PC-9 (cell line): ENCODE results near the gene RASL12. TPM values are rescaled to one million over a fixed set of nuclear protein-coding genes. Genes with fewer than 3 reads are reported as not detected.
A peak's percentile ranks its signal among the peaks of the same experiment; 100 is the strongest.

Experiments
- BruUV-seq: library from RNA; stranded (reverse); fragments of 400-500 nt; replicated peaks from 2 replicates; lab custom pipeline; 2021; lab: Mats Ljungman, UMichigan
- CTCF ChIA-PET: fragments of 300-600 bp; sonication (Branson Sonifier 250); formaldehyde crosslinking; loops from one replicate; lab custom pipeline; 2022; ENCODE audit warnings: antibody characterized with exemption; lab: Charles Lee
- POLR2A ChIA-PET: fragments of 300-600 bp; sonication (Branson Sonifier 250); formaldehyde crosslinking; loops from one replicate; lab custom pipeline; 2022; ENCODE audit warnings: antibody characterized with exemption; ENCODE audit not compliant: unreplicated experiment; lab: Charles Lee
- DNase-seq, 2 experiments: peaks; one replicate each; pipeline versions ENCODE4 v3.0.0 to v3.0.0-alpha.2; 2015 to 2022; ENCODE audit warnings: mixed read lengths in 1 of 2
- H2AFZ ChIP-seq: fragments of 200-600 bp; sonication (generic); 2 replicates; pipeline ENCODE4 v1.8.1; 2017; ENCODE audit warnings: antibody characterized with exemption
- H3F3A ChIP-seq: fragments of 200-600 bp; sonication (generic); 2 replicates; pipeline ENCODE4 v1.8.1; 2017; ENCODE audit warnings: antibody characterized with exemption, mild to moderate bottlenecking, low read depth; ENCODE audit not compliant: insufficient read depth
- H3K27ac ChIP-seq: fragments of 200-600 bp; sonication (generic); 2 replicates; pipeline ENCODE4 v1.6.1; 2016; ENCODE audit warnings: mixed run types
- H3K27me3 ChIP-seq: fragments of 200-600 bp; sonication (generic); 2 replicates; pipeline ENCODE4 v1.6.1; 2016; ENCODE audit warnings: low read depth, mixed run types; ENCODE audit not compliant: insufficient read depth
- H3K36me3 ChIP-seq: fragments of 200-600 bp; sonication (generic); 2 replicates; pipeline ENCODE4 v1.6.1; 2016; ENCODE audit warnings: low read depth, mixed run types
- H3K4me1 ChIP-seq: fragments of 200-600 bp; sonication (generic); replicated peaks from 2 replicates; pipeline ENCODE4 v1.6.1; 2016; ENCODE audit warnings: mixed run types; ENCODE audit not compliant: insufficient read depth
- H3K4me2 ChIP-seq: fragments of 200-600 bp; sonication (generic); 2 replicates; pipeline ENCODE4 v1.6.1; 2017; ENCODE audit warnings: mixed run types
- H3K4me3 ChIP-seq: fragments of 200-600 bp; sonication (generic); 2 replicates; pipeline ENCODE4 v1.6.1; 2016; ENCODE audit warnings: mixed run types
- H3K79me2 ChIP-seq: fragments of 200-600 bp; sonication (generic); 2 replicates; pipeline ENCODE4 v1.6.1; 2017; ENCODE audit warnings: low read depth, mixed run types
- H3K9me2 ChIP-seq: fragments of 200-600 bp; sonication (generic); 2 replicates; pipeline ENCODE4 v1.8.1; 2017; ENCODE audit warnings: mild to moderate bottlenecking; ENCODE audit not compliant: insufficient read depth
- H3K9me3 ChIP-seq: fragments of 200-600 bp; sonication (generic); 2 replicates; pipeline ENCODE4 v1.8.1; 2016; ENCODE audit warnings: low read depth; ENCODE audit not compliant: insufficient read depth
- H4K20me1 ChIP-seq: fragments of 200-600 bp; sonication (generic); 2 replicates; pipeline ENCODE4 v1.8.1; 2017; ENCODE audit not compliant: insufficient read depth
- CTCF ChIP-seq: fragments of 200-600 bp; sonication (generic); conservative IDR thresholded peaks from 2 replicates; pipeline ENCODE4 v1.6.1; 2017; ENCODE audit warnings: mixed run types, antibody characterized with exemption, mild to moderate bottlenecking, moderate library complexity
- EZH2 ChIP-seq: fragments of 200-600 bp; sonication (generic); IDR thresholded peaks from 2 replicates; pipeline ENCODE4 v1.8.0; 2017; ENCODE audit warnings: antibody characterized with exemption, low read depth
- intact Hi-C: fragments of 100-400 bp; cut with micrococcal nuclease; formaldehyde crosslinking; loops from one replicate; pipeline ENCODE4 v1.10.0; 2022; ENCODE audit not compliant: unreplicated experiment
- total RNA-seq: library from RNA; stranded (reverse); gene quantifications from 2 replicates; pipeline ENCODE4 v1.2.3, GENCODE V29; 2021

Gene RASL12
- total RNA-seq, 1 experiment from 2014 or later: not detected

- ChIA-PET POLR2A (interaction anchor here (0.6 to 1.0 kb wide), 3 partner anchors 15 to 202 kb away, joined by 7 to 11 read pairs (median 7); partner anchors contain the start of genes CLPX and RNU5B-1), CTCF (interaction anchor here (0.6 to 0.7 kb wide), 3 partner anchors 51 to 368 kb away, joined by 3 to 4 read pairs (median 3); no protein-coding TSS in a partner anchor)
- intact Hi-C loops: loop anchor here (5.0 kb wide), 1 partner anchor 371 kb away; no protein-coding TSS in a partner anchor
Measured at GRCh38 chr15:65102912-65103311, 35.1 kb upstream of the RASL12 start.

DNA sequence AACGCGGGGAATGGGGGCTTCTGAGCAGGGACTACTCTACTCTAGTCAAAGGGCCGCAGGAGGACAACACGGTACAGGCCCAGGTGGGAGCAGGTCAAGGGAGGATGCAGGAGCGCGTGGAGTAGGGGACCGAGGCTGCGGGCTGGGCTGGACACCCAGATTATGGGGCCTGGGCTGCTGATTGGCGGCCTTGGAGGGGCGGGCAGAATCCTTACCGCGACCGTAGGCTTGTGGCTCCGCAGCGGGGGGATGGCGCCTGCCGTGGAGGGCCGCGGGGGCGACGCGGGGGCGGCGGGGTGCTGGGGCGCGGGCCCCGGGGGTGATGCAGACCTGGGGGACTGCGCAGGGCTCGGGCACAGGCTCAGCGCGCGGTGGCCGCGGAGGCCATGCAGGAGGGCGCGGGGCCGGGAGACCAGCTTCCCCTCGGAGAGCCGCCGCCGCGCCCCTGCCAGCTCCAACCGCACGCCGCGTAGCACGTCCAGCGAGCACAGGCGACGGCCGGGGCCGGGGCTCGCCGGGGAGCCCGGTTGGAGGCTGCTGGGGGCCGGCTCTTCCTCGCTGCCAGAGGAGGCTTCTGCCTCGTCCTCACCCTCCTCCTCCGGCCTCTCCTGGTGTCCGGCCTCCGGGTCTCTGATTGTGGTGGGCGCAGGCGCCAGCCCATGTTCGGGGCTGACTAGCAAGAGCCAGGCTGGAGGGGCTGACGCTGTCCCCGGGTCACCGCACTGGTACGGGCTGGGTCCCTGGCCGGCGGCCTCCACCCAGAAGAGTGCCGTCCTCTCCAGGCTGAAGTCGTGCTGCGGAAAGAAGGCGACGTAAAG lies 34.3 kb upstream of the RASL12 start:
- no peaks in the 10 kb centered on the region for H3F3A ChIP-seq
- TF ChIP-seq EZH2: no peak
- TF ChIP-seq CTCF: peak; percentile 0; the same call in 1 of the 2 replicates
- POLR2A ChIA-PET: no interaction called here
- H3K4me2 ChIP-seq: no peak overlapping the region
- H3K4me1 ChIP-seq: no peaks in the 10 kb centered on the region
- no peaks in the 10 kb centered on the region for H3K27me3 ChIP-seq
- no peak overlapping the region for H2AFZ ChIP-seq
- no TSS peak for BruUV-seq
- intact Hi-C loops: loop anchor here (1.0 to 5.0 kb wide), 3 partner anchors 48 to 370 kb away; no protein-coding TSS in a partner anchor
- H3K9me2 ChIP-seq: no peaks in the 10 kb centered on the region
- H3K9me3 ChIP-seq: no peaks in the 10 kb centered on the region
- CTCF ChIA-PET: interaction anchor here (0.6 to 1.5 kb wide), 6 partner anchors 9 to 68 kb away, joined by 3 to 11 read pairs (median 6); no protein-coding TSS in a partner anchor
- H3K36me3 ChIP-seq: no peaks in the 10 kb centered on the region
- no peak overlapping the region for H3K4me3 ChIP-seq
- no peaks in the 10 kb centered on the region for H3K79me2 ChIP-seq
- no peak for DNase-seq
- no peak overlapping the region for H3K27ac ChIP-seq
- H4K20me1 ChIP-seq: no peaks in the 10 kb centered on the region

More at GRCh38 chr15:65102912-65103311, 35.1 kb upstream of the RASL12 start:
- H3K79me2 ChIP-seq: no peaks in the 10 kb centered on the region
- no peak overlapping the region for H3K27ac ChIP-seq
- no peak overlapping the region for H3K4me3 ChIP-seq
- no peaks in the 10 kb centered on the region for H3K27me3 ChIP-seq
- H3K4me2 ChIP-seq: no peak overlapping the region
- H3K4me1 ChIP-seq: no peaks in the 10 kb centered on the region
- H2AFZ ChIP-seq: no peak overlapping the region
- no peaks in the 10 kb centered on the region for H3K9me3 ChIP-seq
- no TSS peak for BruUV-seq
- no peaks in the 10 kb centered on the region for H3K36me3 ChIP-seq
- H3K9me2 ChIP-seq: no peaks in the 10 kb centered on the region
- no peak for TF ChIP-seq CTCF
- no peak for TF ChIP-seq EZH2
- no peaks in the 10 kb centered on the region for H4K20me1 ChIP-seq
- no peaks in the 10 kb centered on the region for H3F3A ChIP-seq
- DNase-seq: no peak

- no peak overlapping the region for H2AFZ ChIP-seq
- no peaks in the 10 kb centered on the region for H3K9me3 ChIP-seq
- DNase-seq: peak in 1 of 2 experiments; percentile 49
- peak; percentile 77 for TF ChIP-seq CTCF
- TF ChIP-seq EZH2: no peak
- H4K20me1 ChIP-seq: no peaks in the 10 kb centered on the region
- CTCF ChIA-PET: interaction anchor here (0.6 to 1.5 kb wide), 6 partner anchors 9 to 68 kb away, joined by 3 to 11 read pairs (median 6); no protein-coding TSS in a partner anchor
- H3K79me2 ChIP-seq: no peaks in the 10 kb centered on the region
- H3K4me3 ChIP-seq: no peak overlapping the region
- H3F3A ChIP-seq: no peaks in the 10 kb centered on the region
- H3K36me3 ChIP-seq: no peaks in the 10 kb centered on the region
- POLR2A ChIA-PET: no interaction called here
- H3K27me3 ChIP-seq: no peaks in the 10 kb centered on the region
- intact Hi-C loops: loop anchor here (1.0 to 5.0 kb wide), 3 partner anchors 47 to 369 kb away; no protein-coding TSS in a partner anchor
- BruUV-seq: no TSS peak
- no peaks in the 10 kb centered on the region for H3K4me1 ChIP-seq
- no peak overlapping the region for H3K27ac ChIP-seq
- no peak overlapping the region for H3K4me2 ChIP-seq
- H3K9me2 ChIP-seq: no peaks in the 10 kb centered on the region
Measured at GRCh38 chr15:65101411-65101890, 33.7 kb upstream of the RASL12 start.
